HG03108 (cell line): ENCODE measurements around the gene NFATC2IP.

ENCODE experiments used
- ATAC-seq: cut with Tn5 transposase; IDR thresholded peaks from one replicate; pipeline ENCODE4 v1.9.1; 2021; ENCODE audit warnings: moderate library complexity; ENCODE audit not compliant: unreplicated experiment

The NFATC2IP gene

DNA sequence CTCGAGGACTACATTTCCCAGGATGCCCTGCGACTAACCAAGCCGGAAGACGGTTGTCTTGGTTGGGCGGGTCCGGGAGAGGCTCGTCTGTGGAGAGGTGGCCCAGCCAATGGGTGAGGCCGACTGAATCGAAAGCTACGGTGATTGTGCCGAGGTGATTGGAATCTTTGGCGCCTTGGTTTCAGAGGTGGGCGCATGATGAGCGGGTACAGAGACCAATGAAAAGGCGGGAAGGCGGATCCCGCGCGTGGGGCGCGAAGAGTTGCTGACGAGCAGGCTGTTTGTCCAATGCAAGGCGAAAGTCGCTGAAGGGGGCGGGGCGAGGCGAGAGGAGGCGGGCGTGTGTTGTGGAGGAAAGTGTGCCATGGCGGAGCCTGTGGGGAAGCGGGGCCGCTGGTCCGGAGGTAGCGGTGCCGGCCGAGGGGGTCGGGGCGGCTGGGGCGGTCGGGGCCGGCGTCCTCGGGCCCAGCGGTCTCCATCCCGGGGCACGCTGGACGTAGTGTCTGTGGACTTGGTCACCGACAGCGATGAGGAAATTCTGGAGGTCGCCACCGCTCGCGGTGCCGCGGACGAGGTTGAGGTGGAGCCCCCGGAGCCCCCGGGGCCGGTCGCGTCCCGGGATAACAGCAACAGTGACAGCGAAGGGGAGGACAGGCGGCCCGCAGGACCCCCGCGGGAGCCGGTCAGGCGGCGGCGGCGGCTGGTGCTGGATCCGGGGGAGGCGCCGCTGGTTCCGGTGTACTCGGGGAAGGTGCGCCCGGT lies at the start of gene NFATC2IP:
NFATC2IP (plus strand) TSS at position 290 of the 762 bp plus-strand sequence; CDS start at position 365, 75 bp downstream.
- ATAC-seq = peak; percentile 91

DNA sequence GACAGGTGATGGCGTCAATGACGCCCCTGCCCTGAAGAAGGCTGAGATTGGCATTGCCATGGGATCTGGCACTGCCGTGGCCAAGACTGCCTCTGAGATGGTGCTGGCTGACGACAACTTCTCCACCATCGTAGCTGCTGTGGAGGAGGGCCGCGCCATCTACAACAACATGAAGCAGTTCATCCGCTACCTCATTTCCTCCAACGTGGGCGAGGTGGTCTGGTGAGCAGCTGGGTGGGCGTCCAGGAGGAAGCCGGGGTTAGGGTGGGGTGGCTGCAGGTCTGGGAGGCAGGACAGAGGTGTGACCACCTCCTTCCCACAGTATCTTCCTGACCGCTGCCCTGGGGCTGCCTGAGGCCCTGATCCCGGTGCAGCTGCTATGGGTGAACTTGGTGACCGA lies 48.9 kb upstream of the NFATC2IP start:
- no peak for ATAC-seq

DNA sequence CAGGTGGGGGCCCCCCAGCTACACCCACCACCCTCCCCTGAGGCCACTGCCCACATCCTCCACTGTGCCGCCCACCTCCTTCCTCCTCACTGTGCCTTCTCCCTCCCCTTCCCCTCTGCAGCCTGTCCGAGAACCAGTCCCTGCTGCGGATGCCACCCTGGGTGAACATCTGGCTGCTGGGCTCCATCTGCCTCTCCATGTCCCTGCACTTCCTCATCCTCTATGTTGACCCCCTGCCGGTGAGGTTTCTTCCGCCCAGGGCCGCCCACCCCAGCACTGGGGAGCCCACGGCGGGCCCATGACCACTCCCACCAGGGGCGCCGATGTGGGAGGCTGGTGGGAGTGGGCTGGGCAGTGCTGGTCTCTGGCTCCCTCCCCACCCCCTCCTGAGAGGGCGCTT lies 47.8 kb upstream of the NFATC2IP start:
- ATAC-seq = no peak

DNA sequence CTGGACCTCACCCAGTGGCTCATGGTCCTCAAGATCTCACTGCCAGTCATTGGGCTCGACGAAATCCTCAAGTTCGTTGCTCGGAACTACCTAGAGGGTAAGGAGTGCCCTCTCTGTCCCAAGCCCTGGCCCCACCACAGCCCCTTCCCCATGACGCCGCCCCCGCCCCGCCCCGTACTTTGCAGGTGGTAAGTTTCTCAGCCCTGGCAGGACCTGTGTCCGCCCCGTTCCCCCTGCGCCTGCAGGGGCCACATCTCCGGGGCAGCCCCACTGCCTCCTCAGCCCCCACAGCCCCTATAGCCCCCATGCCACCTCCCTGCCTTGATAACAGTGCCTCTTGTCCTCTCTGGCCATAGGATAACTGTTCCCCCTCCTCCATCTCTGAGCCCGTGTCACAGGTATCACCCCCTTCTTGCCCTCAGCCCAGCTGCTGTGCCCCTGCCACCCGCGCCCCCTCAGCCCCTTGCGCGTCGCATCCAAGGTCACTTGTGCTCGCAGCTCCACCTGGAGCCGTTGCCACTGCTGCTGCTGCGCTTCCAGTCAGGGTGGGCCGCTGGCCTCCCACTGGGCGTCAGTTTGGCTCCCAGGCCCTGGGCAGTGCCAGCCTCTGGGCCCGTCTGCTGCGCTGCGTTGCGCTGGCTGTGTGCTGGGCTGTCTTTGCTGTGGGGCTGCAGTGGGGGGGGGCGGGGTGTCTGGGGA lies 47.2 kb upstream of the NFATC2IP start:
- no peak for ATAC-seq

DNA sequence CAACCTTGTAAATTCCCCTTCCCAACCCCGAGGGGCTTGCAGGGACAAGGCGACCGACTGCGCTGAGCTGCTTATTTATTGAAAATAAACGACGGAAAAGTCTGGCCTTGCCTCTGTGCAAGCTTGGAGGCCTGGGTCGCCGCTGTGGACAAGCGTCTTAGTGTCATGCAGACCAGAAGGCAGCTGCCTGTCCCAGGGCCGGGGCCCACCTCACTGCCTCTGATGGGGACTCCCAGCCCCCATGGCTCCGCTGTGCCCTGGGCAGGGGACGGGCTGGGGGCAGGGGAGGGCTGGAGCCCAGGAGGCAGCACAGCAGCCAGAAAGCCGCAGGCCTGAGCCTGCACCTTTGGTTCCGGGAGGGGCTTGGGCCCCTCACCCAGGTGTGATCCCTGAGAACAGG lies 46.4 kb upstream of the NFATC2IP start:
- no peak for ATAC-seq

DNA sequence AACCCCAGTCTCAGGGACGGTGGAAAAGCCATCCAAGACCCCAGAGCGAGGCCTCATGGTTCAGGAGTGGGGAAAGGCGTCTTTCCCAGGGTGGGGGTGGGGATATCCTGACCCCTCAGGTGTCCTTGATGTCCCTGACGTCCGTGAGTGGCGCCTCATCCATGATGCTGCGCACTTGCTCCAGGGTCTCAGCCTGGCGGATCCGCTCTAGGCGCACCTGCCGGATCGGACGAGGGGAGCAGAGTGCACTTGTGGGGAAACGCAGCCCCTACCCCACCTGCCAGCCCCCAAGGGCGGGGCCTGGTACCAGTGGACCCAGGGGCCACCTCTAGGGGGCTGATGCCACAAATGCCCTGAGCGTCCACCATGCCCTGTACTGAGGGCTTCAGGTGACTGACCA lies 45.9 kb upstream of the NFATC2IP start:
- no peak for ATAC-seq

DNA sequence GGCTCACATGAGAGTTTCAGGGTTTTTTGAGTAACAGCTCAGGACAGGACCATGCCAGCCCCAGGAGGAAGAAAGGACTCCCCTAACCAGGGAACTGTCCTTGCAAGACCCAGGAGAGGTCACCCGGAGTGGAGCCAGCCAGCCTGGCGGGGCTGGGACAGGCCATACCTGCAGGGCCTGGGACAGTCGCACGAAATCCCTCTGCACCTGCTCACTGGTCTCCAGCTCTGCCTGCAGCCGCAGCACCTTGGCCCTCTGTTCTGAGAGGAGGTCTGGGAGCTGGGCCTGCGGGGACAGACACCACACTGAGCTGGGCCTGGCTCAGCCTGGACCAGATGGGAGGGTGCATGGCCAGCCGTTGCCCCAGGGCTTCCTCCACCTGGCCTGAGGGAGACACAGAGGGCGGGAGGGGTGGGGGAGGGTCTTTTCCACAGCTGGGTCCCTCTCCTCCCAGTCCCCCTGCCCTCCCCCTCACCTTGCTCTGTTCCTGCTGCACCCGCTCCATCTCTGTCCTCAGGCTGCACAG lies 45.4 kb upstream of the NFATC2IP start:
- ATAC-seq = no peak

DNA sequence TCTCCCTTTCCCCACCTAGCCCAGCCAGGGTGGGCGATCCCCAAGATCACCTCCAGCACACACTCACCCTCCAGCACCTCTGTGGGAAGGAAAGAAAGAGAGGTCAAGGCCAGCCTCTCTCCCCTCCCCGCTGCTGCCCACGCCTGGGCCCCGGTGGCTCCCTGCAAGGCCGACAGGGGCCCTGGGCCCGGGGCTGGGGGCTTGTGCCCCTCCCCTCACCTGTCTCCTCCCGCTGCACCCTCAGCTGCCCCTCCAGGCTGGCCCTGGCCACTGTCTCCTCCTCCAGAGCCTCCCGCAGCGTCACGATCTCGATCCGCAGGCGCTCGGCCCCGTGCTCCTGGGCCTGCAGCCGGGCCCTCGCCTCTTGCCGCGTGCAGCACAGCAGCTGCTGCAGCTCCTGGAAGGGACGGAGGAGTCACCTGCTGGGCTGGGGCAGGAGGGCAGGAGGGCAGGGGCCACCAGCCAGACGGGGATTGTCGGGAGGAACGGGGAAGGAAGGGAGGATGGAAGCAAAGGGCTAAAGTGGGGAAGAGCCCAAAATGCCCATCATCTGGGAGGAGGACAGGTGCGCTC lies 44.9 kb upstream of the NFATC2IP start:
- no peak for ATAC-seq

DNA sequence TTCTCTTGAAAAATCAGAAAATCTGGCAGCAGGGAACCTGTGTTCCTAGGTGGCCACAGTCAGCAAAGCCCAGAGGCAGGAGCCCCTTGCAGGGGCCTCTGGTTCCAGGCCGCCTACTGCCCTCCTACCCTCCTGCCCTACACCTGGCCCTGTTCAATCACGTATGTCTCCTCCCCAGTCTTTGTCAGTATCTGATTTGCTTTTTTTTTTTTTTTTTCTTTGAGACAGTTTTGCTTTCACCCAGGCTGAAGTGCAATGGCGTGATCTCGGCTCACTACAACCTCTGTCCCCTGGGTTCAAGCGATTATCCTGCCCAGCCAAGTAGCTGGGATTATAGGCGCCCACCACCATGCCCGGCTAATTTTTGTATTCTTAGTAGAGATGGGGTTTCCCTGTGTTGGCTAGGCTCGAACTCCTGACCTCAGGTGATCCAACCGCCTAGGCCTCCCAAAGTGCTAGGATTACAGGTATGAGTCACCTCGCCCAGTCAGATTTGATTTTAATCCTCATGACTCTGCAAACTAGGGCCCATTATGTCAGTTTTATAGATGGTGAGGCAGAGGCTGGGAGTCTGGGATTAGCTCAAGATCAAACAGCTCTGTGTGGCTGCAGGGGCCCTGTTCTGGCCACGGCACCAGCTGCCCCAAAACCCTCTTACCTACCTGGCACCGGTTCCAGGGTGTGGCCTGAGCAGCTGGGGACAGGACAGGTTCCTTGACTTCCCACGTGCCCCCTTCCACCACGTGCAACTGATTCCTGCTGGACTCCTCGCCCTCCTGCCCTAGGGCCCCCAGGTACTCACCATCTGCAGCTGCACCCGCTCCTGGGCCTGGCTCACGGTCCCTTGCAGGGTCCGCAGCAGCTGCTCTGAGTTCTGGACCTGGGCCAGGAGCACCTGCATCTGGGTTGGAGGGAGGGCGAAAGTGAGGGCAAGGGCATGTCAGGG lies 40.4 kb upstream of the NFATC2IP start:
- no peak for ATAC-seq

DNA sequence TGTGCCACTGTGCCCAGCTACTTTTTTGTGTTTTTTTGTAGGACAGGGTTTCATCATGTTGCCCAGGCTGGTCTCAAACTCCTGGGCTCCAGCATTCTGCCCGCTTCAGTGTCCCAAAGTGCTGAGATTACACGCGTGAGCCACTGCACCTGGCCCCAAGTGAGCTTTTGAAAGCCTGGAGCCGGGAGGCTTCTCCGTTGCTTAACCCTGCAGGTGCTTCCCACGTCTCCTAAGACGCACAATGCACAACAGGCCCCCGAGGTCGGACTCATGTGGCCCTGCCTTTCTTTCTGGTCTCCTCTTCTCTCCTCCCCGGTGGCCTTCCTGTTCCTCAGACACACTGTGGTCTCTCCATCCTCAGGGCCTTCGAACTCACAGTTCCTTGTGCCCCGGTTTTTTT lies 38.2 kb upstream of the NFATC2IP start:
- ATAC-seq = no peak

DNA sequence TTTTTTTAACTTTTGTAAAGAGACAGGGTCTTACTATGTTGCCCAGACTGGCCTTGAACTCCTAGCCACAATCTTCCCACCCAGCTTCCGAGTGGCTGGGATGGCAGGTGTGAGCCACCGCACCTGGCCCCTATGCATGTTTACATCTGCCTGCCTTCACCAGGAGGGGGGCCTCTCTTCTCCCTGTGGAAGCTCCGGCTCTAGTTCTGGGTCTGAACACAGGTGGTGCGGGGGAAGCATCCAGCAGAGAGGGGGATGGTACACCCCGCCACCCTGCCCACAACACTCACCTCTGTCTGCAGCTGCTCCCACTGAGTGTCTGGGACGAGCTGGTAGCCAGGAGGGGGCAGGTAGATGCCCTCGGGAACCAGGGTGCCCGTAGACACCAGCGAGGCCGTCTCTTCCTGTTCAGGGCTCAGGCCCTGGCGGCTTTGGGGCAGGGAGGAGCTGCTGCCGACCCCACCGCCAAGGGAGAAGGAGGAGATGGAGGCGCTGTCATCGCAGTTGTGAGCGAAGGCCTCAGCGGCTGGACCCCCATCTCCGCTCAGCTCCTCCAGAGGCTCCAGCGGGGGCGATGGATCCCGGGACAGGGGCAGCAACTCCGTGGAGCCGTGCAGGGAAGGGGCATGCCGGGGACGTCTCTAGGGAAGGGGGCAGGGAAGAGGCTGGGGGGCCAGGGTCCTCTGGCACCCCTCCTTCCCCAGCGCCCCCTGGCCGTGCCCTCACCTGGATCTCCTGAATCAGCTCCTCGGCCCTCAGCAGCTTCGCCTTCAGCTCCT lies 36.6 kb upstream of the NFATC2IP start:
- no peak for ATAC-seq

DNA sequence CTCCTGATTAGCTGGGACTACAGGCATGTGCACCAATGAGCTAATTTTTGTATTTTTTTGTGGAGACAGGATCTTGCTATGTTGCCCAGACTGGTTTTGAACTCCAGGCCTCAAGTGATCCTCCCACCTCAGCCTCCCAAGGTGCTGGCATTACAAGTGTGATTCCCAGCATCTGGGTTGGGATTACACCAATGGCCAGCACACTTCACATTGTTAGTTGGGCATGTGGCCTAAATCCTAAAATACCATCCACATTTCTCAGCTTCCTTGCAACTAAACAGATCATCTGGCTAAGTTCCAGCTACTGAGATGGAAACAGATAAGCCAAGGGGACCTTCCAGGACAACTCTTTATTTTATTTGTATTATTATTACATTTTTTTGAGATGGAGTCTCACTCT lies 35.6 kb upstream of the NFATC2IP start:
- no peak for ATAC-seq

DNA sequence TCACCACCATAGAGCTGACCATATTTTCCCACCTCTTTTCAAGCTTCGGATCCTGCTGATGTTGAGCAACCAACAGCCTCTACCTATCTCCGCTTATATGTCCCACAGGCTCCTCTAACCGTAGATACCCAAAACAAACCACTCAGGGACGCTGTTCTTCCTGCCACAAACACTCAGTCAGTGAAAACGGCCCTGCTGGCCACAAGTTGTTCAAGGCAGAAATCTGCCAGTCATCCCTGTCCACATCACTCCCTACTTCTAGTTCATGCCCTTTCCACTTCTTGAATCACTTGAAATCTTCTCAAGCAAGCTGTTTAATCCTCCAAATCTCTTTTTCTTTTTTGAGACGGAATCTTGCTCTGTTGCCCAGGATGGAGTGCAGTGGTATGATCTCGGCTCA lies 33.6 kb upstream of the NFATC2IP start:
- no peak for ATAC-seq

DNA sequence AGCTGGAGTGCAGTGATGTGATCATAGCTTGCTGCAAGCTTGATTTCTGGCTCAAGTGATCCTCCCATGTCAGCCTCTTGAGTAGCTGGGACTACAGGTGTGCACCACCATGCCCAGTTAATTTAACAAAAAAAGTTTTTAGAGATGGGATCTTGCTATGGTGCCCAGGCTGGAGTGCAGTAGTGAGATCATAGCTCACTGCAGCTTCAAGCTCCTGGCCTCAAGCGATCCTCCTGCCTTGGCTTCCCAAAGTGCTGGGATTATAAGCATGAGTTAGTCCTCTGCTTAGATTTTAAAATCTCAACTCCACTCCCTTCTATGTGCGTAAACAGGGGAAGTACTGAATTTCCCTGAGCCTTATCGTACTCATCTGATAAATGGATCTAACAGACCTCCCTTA lies 32.0 kb upstream of the NFATC2IP start:
- no peak for ATAC-seq

DNA sequence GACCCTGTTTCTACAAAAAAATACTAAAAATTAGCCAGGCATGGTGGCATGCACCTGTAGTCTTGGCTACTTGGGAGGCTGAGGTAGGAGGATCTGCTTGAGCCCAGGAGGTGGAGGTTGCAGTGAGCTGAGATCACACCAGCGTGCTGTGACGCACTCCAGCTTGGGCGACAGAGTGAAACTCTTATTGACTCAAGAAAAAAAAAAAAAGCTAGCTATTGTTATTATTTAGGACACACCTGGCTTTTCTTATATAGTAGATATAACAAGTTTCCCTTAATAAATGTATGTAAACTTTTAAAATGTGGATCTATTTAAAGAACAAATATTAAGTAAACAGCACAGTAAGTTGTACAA lies 27.5 kb upstream of the NFATC2IP start:
- no peak for ATAC-seq

DNA sequence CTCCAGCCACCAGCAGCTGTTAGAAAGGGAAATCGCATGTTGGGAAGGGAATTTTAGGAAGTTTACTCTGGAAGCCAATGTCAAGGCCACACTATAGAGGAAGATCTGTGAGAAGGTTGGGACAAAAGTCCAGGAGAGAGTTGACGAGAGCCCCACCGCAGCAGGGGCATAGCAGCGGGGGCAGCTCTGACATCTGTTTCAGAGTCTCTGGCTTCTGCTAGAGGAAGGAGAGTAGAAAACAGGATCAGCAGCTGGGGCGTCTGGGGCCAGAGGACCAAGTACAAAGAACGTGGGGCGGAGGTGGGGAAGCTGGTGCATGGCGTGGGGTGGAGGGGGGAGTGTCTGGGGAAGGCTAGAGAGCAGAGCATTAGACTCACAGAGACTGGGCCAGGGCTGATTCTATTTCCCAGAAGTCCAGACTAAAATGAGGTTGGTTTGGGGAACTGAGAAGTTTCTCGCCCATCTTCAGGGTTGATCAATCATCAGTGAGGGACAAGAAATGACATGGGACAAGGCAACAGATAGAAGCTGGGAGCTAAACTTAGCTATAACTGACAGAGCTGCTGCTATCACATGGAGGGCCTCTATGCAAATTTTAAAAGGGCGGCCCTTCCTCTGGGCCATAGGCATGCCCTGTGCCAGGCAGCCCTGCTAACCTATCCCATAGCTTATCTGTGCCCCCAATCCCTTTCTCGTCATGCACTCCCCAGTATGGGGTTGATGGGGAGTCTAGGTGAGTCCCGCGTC lies 26.9 kb upstream of the NFATC2IP start:
- peak; percentile 60 for ATAC-seq

DNA sequence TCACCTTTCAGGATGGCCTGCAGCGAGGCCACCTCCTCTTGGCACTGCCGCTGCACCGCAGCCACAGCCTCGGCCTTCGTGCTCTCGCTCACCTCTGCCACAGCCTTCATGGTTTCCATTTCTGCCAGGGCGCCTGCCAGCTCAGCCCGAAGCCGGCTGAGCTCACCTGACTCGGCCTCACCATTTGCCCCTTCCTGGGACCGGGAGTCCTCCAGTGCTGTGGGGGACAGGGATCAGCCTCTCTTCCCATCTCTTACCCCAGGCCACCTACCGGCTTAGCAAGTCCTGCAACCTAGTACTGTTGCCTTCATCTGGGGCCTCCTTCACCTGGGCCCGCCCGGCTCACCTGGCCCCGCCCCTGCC lies 26.4 kb upstream of the NFATC2IP start:
- no peak for ATAC-seq

DNA sequence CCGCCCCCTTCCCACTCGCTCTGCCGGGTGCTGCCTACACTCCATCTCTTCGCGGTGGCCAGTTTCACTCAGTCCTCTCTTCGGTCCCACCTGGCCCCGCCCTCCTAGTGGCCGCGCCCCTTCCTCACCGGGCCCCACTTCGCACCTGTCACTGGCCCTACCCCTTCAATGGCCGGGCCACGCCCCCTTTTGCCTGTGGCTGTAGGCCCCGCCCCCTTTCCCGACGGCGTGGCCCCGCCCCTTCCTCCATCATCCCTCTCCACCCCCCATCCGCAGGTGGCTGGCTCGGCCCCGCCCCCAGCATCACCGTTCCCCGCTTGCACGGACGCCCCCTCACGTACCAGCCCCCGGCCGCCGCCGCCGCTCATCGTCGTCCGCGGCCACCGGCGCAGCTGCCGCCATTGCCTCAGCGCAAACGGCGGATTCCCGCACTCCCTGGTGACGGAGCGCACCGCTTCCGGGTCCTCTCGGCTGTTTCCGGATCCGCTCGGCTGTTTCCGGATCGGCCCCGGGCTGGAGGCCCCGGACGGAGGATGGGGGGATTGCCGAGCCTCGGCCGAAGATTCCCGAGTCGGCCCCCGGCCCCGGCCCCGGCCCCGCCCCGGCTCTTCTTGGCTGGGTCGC lies 25.9 kb upstream of the NFATC2IP start, which contains the start of gene RABEP2:
RABEP2 (minus strand) TSS at position 477 of the 624 bp plus-strand sequence; CDS start at position 402, 75 bp downstream.
- peak; percentile 41 for ATAC-seq
